HG02884 (cell line): ENCODE results near the gene CDK19.
"Not testable (repeated sequence)": the region's sequence is repeated elsewhere in the genome, so short reads cannot be mapped to it uniquely, and the experiment has no call there.

Source experiments
- ATAC-seq: cut with Tn5 transposase; IDR thresholded peaks from one replicate; pipeline ENCODE4 v1.9.1; 2021; ENCODE audit warnings: mild to moderate bottlenecking, moderate library complexity; ENCODE audit not compliant: unreplicated experiment

CDK19 gene

GRCh38 chr6:110595112-110595511 lies 220.2 kb downstream of the CDK19 start:
- no peak for ATAC-seq

- no peak for ATAC-seq
Measured at GRCh38 chr6:110593637-110594036, 221.6 kb downstream of the CDK19 start.

GRCh38 chr6:110592765-110593164 lies 222.5 kb downstream of the CDK19 start:
- no peak for ATAC-seq

GRCh38 chr6:110590821-110591351 lies 224.4 kb downstream of the CDK19 start:
- ATAC-seq, result peak; percentile 45

- peak; percentile 89 for ATAC-seq
Measured at GRCh38 chr6:110589865-110590513, 225.3 kb downstream of the CDK19 start.

- ATAC-seq, result no peak
Measured at GRCh38 chr6:110587328-110587727, 227.9 kb downstream of the CDK19 start.

GRCh38 chr6:110581679-110582078 lies 233.6 kb downstream of the CDK19 start:
- ATAC-seq, result no peak

GRCh38 chr6:110577596-110578167 lies 237.6 kb downstream of the CDK19 start:
- ATAC-seq, result not testable (repeated sequence)

GRCh38 chr6:110575925-110576463 lies 239.3 kb downstream of the CDK19 start:
- ATAC-seq, result no peak

GRCh38 chr6:110574817-110575216 lies 240.5 kb downstream of the CDK19 start:
- ATAC-seq, result no peak

- ATAC-seq, result no peak
Measured at GRCh38 chr6:110573537-110573936, 241.7 kb downstream of the CDK19 start.

- ATAC-seq, result no peak
Measured at GRCh38 chr6:110573136-110573535, 242.1 kb downstream of the CDK19 start.

GRCh38 chr6:110567957-110568696 lies 247.1 kb downstream of the CDK19 start:
- ATAC-seq, result no peak

- ATAC-seq, result no peak
Measured at GRCh38 chr6:110566346-110567125, 248.7 kb downstream of the CDK19 start.

- no peak for ATAC-seq
Measured at GRCh38 chr6:110564703-110565421, 250.4 kb downstream of the CDK19 start.

GRCh38 chr6:110563711-110564110 lies 251.6 kb downstream of the CDK19 start:
- ATAC-seq, result no peak

- no peak for ATAC-seq
Measured at GRCh38 chr6:110562316-110562915, 252.9 kb downstream of the CDK19 start.

- no peak for ATAC-seq
Measured at GRCh38 chr6:110561696-110562095, 253.6 kb downstream of the CDK19 start.

- ATAC-seq, result no peak
Measured at GRCh38 chr6:110561008-110561396, 254.3 kb downstream of the CDK19 start.
